ENCODE measurements around the gene KRTAP9-1. TPM values are rescaled to one million over a fixed set of nuclear protein-coding genes. Genes with fewer than 3 reads are reported as not detected.
"Not testable (repeated sequence)": the region's sequence is repeated elsewhere in the genome, so short reads cannot be mapped to it uniquely, and the experiment has no call there.

KRTAP9-1 gene
- total and polyA plus RNA-seq, 2 of the 13 experiments (the other 11 are each of a cell fraction or from before 2014, with no cell fraction given) = not detected

GRCh38 chr17:41237116-41237515 is 47.4 kb downstream of the KRTAP9-1 start:
- in situ Hi-C loops (cut with HindIII; ENCODE audit: extremely low pct_ligation_motif_present, low pct_unique_long_range_greater_than_20kb); H2AFZ ChIP-seq (ENCODE audit: low read length); H3K9me3 ChIP-seq (ENCODE audit: low read length); H3K27me3 ChIP-seq (ENCODE audit: control insufficient read depth in 1 of 2, insufficient read depth in 2 of 2, low read length in 2 of 2); H3K4me2 ChIP-seq (ENCODE audit: low read depth, low read length); H4K20me1 ChIP-seq (ENCODE audit: insufficient read depth, low read length); intact Hi-C loops (cut with micrococcal nuclease; ENCODE audit: unreplicated experiment); H3K4me3 ChIP-seq (replicated peaks in 1 of 3; ENCODE audit: insufficient read depth in 1 of 3, low read depth in 2 of 3, low read length in 3 of 3); H3K9ac ChIP-seq (ENCODE audit: insufficient read depth, low read depth, low read length); FAIRE-seq; POLR2A ChIA-PET; BruUV-seq (replicated peaks); DNase-seq (ENCODE audit: low spot score); H3K36me3 ChIP-seq (replicated peaks in 1 of 2; ENCODE audit: control insufficient read depth in 1 of 2, insufficient read depth in 2 of 2, low read length in 2 of 2); ATAC-seq; H3K27ac ChIP-seq (ENCODE audit: extremely low read length, insufficient read depth, low read length); CTCF ChIA-PET (ENCODE audit: low intra/inter-chr PET ratio, low total read pairs); H3K79me2 ChIP-seq (ENCODE audit: insufficient read depth, low read length); H3K4me1 ChIP-seq (ENCODE audit: insufficient read depth, low read length): not testable (repeated sequence)
- WGBS (ENCODE audit: low lambda C conversion rate) = 0% methylated on average over 4 of the region's 4 CpGs

DNA sequence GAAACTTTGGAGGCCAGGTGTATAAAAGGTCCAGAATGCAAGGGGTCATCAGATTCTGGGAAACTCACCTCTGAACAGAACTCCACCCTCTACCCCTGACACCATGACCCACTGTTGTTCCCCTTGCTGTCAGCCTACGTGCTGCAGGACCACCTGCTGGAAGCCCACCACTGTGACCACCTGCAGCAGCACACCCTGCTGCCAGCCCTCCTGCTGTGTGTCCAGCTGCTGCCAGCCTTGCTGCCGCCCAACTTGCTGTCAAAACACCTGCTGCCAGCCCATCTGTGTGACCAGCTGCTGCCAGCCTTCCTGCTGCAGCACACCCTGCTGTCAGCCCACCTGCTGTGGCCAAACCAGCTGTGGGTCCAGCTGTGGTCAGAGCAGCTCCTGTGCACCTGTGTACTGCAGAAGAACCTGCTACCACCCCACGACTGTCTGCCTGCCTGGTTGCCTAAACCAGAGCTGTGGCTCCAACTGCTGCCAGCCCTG is 48.3 kb downstream of the KRTAP9-1 start, which contains the start of gene KRTAP9-8:
TSS of gene KRTAP9-8 (plus strand) at position 51 of the 489 bp plus-strand sequence. CDS start at position 104, 53 bp downstream.
- H3K9me3 ChIP-seq (ENCODE audit: low read length); H3K4me1 ChIP-seq (ENCODE audit: insufficient read depth, low read length); POLR2A ChIA-PET; H3K9ac ChIP-seq (ENCODE audit: insufficient read depth, low read depth, low read length); H3K36me3 ChIP-seq (replicated peaks in 1 of 2; ENCODE audit: control insufficient read depth in 1 of 2, insufficient read depth in 2 of 2, low read length in 2 of 2); H3K4me3 ChIP-seq (replicated peaks in 1 of 3; ENCODE audit: insufficient read depth in 1 of 3, low read depth in 2 of 3, low read length in 3 of 3); H4K20me1 ChIP-seq (ENCODE audit: insufficient read depth, low read length); H3K27me3 ChIP-seq (ENCODE audit: control insufficient read depth in 1 of 2, insufficient read depth in 2 of 2, low read length in 2 of 2); DNase-seq (ENCODE audit: low spot score); in situ Hi-C loops (cut with HindIII; ENCODE audit: extremely low pct_ligation_motif_present, low pct_unique_long_range_greater_than_20kb); intact Hi-C loops (cut with micrococcal nuclease; ENCODE audit: unreplicated experiment); H3K4me2 ChIP-seq (ENCODE audit: low read depth, low read length); ATAC-seq; H3K79me2 ChIP-seq (ENCODE audit: insufficient read depth, low read length); BruUV-seq (replicated peaks); FAIRE-seq; H3K27ac ChIP-seq (ENCODE audit: extremely low read length, insufficient read depth, low read length); H2AFZ ChIP-seq (ENCODE audit: low read length); CTCF ChIA-PET (ENCODE audit: low intra/inter-chr PET ratio, low total read pairs): not testable (repeated sequence)
- 0% methylated on average over 1 of the region's 3 CpGs for WGBS (ENCODE audit: low lambda C conversion rate)

Small RNAs within 50 kb of the gene (small RNA-seq; reads per million reads assigned to genes)
- gene KRTAP4-17P (ENCODE audit: insufficient read depth in 2 of 3, insufficient read length in 3 of 3, low read depth in 2 of 3, low replicate concordance in 1 of 3) = 0 reads per million in 3 experiments

Other genes with a start within 250 kb of the KRTAP9-1 start
Only the 30 nearest of the 40 such genes appear.
- gene KRTAP1-4, start 159.7 kb upstream of the KRTAP9-1 start, total RNA-seq (2016; rRNA removed; fragmentation: Illumina TruSeq; extraction: Trizol) = not detected in 2 replicates
- not detected in 2 replicates for gene KRTAP1-4, start 159.7 kb upstream of the KRTAP9-1 start, polyA plus RNA-seq (2011; rRNA removed)
- gene KRTAP1-3, start 155.0 kb upstream of the KRTAP9-1 start, total RNA-seq (2016; rRNA removed; fragmentation: Illumina TruSeq; extraction: Trizol) = not detected in 2 replicates
- gene KRTAP1-3, start 155.0 kb upstream of the KRTAP9-1 start, polyA plus RNA-seq (2011; rRNA removed) = not detected in 2 replicates
- not detected in 2 replicates for gene KRTAP1-1, start 148.4 kb upstream of the KRTAP9-1 start, total RNA-seq (2016; rRNA removed; fragmentation: Illumina TruSeq; extraction: Trizol)
- gene KRTAP1-1, start 148.4 kb upstream of the KRTAP9-1 start, polyA plus RNA-seq (2011; rRNA removed) = not detected in 2 replicates
- gene KRTAP2-1, start 142.6 kb upstream of the KRTAP9-1 start, total RNA-seq (2016; rRNA removed; fragmentation: Illumina TruSeq; extraction: Trizol) = not detected in 2 replicates
- not detected in 2 replicates for gene KRTAP2-1, start 142.6 kb upstream of the KRTAP9-1 start, polyA plus RNA-seq (2011; rRNA removed)
- not detected in 2 replicates for gene KRTAP2-2, start 134.7 kb upstream of the KRTAP9-1 start, total RNA-seq (2016; rRNA removed; fragmentation: Illumina TruSeq; extraction: Trizol)
- not detected in 2 replicates for gene KRTAP2-2, start 134.7 kb upstream of the KRTAP9-1 start, polyA plus RNA-seq (2011; rRNA removed)
- not detected in 2 replicates for gene KRTAP2-3, start 129.8 kb upstream of the KRTAP9-1 start, total RNA-seq (2016; rRNA removed; fragmentation: Illumina TruSeq; extraction: Trizol)
- gene KRTAP2-3, start 129.8 kb upstream of the KRTAP9-1 start, polyA plus RNA-seq (2011; rRNA removed) = 0.24 and 0.25 TPM in 2 replicates
- not detected in 2 replicates for gene KRTAP2-4, start 124.0 kb upstream of the KRTAP9-1 start, total RNA-seq (2016; rRNA removed; fragmentation: Illumina TruSeq; extraction: Trizol)
- gene KRTAP2-4, start 124.0 kb upstream of the KRTAP9-1 start, polyA plus RNA-seq (2011; rRNA removed) = not detected in 2 replicates
- not detected in 2 replicates for gene KRTAP4-7, start 105.7 kb upstream of the KRTAP9-1 start, total RNA-seq (2016; rRNA removed; fragmentation: Illumina TruSeq; extraction: Trizol)
- not detected in 2 replicates for gene KRTAP4-7, start 105.7 kb upstream of the KRTAP9-1 start, polyA plus RNA-seq (2011; rRNA removed)
- not detected in 2 replicates for gene KRTAP4-8, start 91.7 kb upstream of the KRTAP9-1 start, total RNA-seq (2016; rRNA removed; fragmentation: Illumina TruSeq; extraction: Trizol)
- not detected in 2 replicates for gene KRTAP4-8, start 91.7 kb upstream of the KRTAP9-1 start, polyA plus RNA-seq (2011; rRNA removed)
- not detected in 2 replicates for gene KRTAP4-16, start 87.7 kb upstream of the KRTAP9-1 start, total RNA-seq (2016; rRNA removed; fragmentation: Illumina TruSeq; extraction: Trizol)
- not detected in 2 replicates for gene KRTAP4-16, start 87.7 kb upstream of the KRTAP9-1 start, polyA plus RNA-seq (2011; rRNA removed)
- gene KRTAP4-9, start 84.5 kb upstream of the KRTAP9-1 start, total RNA-seq (2016; rRNA removed; fragmentation: Illumina TruSeq; extraction: Trizol) = not detected in 2 replicates
- gene KRTAP4-9, start 84.5 kb upstream of the KRTAP9-1 start, polyA plus RNA-seq (2011; rRNA removed) = not detected in 2 replicates
- gene KRTAP4-11, start 71.5 kb upstream of the KRTAP9-1 start, total RNA-seq (2016; rRNA removed; fragmentation: Illumina TruSeq; extraction: Trizol) = not detected in 2 replicates
- gene KRTAP4-11, start 71.5 kb upstream of the KRTAP9-1 start, polyA plus RNA-seq (2011; rRNA removed) = not detected in 2 replicates
- not detected in 2 replicates for gene KRTAP4-12, start 65.7 kb upstream of the KRTAP9-1 start, total RNA-seq (2016; rRNA removed; fragmentation: Illumina TruSeq; extraction: Trizol)
- not detected in 2 replicates for gene KRTAP4-12, start 65.7 kb upstream of the KRTAP9-1 start, polyA plus RNA-seq (2011; rRNA removed)
- not detected in 2 replicates for gene KRTAP4-6, start 49.3 kb upstream of the KRTAP9-1 start, total RNA-seq (2016; rRNA removed; fragmentation: Illumina TruSeq; extraction: Trizol)
- gene KRTAP4-6, start 49.3 kb upstream of the KRTAP9-1 start, polyA plus RNA-seq (2011; rRNA removed) = not detected in 2 replicates
- gene KRTAP4-5, start 40.1 kb upstream of the KRTAP9-1 start, total RNA-seq (2016; rRNA removed; fragmentation: Illumina TruSeq; extraction: Trizol) = not detected in 2 replicates
- gene KRTAP4-5, start 40.1 kb upstream of the KRTAP9-1 start, polyA plus RNA-seq (2011; rRNA removed) = not detected in 2 replicates
- gene KRTAP4-4, start 29.1 kb upstream of the KRTAP9-1 start, total RNA-seq (2016; rRNA removed; fragmentation: Illumina TruSeq; extraction: Trizol) = not detected in 2 replicates
- gene KRTAP4-4, start 29.1 kb upstream of the KRTAP9-1 start, polyA plus RNA-seq (2011; rRNA removed) = not detected in 2 replicates
- gene KRTAP4-3, start 21.7 kb upstream of the KRTAP9-1 start, total RNA-seq (2016; rRNA removed; fragmentation: Illumina TruSeq; extraction: Trizol) = not detected in 2 replicates
- not detected in 2 replicates for gene KRTAP4-3, start 21.7 kb upstream of the KRTAP9-1 start, polyA plus RNA-seq (2011; rRNA removed)
- not detected in 2 replicates for gene KRTAP4-2, start 11.7 kb upstream of the KRTAP9-1 start, total RNA-seq (2016; rRNA removed; fragmentation: Illumina TruSeq; extraction: Trizol)
- gene KRTAP4-2, start 11.7 kb upstream of the KRTAP9-1 start, polyA plus RNA-seq (2011; rRNA removed) = not detected in 2 replicates
- not detected in 2 replicates for gene KRTAP4-1, start 5.0 kb upstream of the KRTAP9-1 start, total RNA-seq (2016; rRNA removed; fragmentation: Illumina TruSeq; extraction: Trizol)
- not detected in 2 replicates for gene KRTAP4-1, start 5.0 kb upstream of the KRTAP9-1 start, polyA plus RNA-seq (2011; rRNA removed)
- not detected in 2 replicates for gene KRTAP9-2, start 36.8 kb downstream of the KRTAP9-1 start, total RNA-seq (2016; rRNA removed; fragmentation: Illumina TruSeq; extraction: Trizol)
- not detected in 2 replicates for gene KRTAP9-2, start 36.8 kb downstream of the KRTAP9-1 start, polyA plus RNA-seq (2011; rRNA removed)
- not detected in 2 replicates for gene KRTAP9-3, start 42.6 kb downstream of the KRTAP9-1 start, total RNA-seq (2016; rRNA removed; fragmentation: Illumina TruSeq; extraction: Trizol)
- not detected in 2 replicates for gene KRTAP9-3, start 42.6 kb downstream of the KRTAP9-1 start, polyA plus RNA-seq (2011; rRNA removed)
- not detected in 2 replicates for gene KRTAP9-8, start 48.1 kb downstream of the KRTAP9-1 start, total RNA-seq (2016; rRNA removed; fragmentation: Illumina TruSeq; extraction: Trizol)
- not detected in 2 replicates for gene KRTAP9-8, start 48.1 kb downstream of the KRTAP9-1 start, polyA plus RNA-seq (2011; rRNA removed)
- not detected in 2 replicates for gene KRTAP9-4, start 59.8 kb downstream of the KRTAP9-1 start, total RNA-seq (2016; rRNA removed; fragmentation: Illumina TruSeq; extraction: Trizol)
- gene KRTAP9-4, start 59.8 kb downstream of the KRTAP9-1 start, polyA plus RNA-seq (2011; rRNA removed) = not detected in 2 replicates
- not detected in 2 replicates for gene KRTAP9-9, start 65.5 kb downstream of the KRTAP9-1 start, total RNA-seq (2016; rRNA removed; fragmentation: Illumina TruSeq; extraction: Trizol)
- not detected in 2 replicates for gene KRTAP9-9, start 65.5 kb downstream of the KRTAP9-1 start, polyA plus RNA-seq (2011; rRNA removed)
- gene KRTAP9-6, start 75.5 kb downstream of the KRTAP9-1 start, total RNA-seq (2016; rRNA removed; fragmentation: Illumina TruSeq; extraction: Trizol) = not detected in 2 replicates
- gene KRTAP9-6, start 75.5 kb downstream of the KRTAP9-1 start, polyA plus RNA-seq (2011; rRNA removed) = not detected in 2 replicates
- not detected in 2 replicates for gene KRTAP9-7, start 85.8 kb downstream of the KRTAP9-1 start, total RNA-seq (2016; rRNA removed; fragmentation: Illumina TruSeq; extraction: Trizol)
- not detected in 2 replicates for gene KRTAP9-7, start 85.8 kb downstream of the KRTAP9-1 start, polyA plus RNA-seq (2011; rRNA removed)
- not detected in 2 replicates for gene KRTAP29-1, start 113.0 kb downstream of the KRTAP9-1 start, total RNA-seq (2016; rRNA removed; fragmentation: Illumina TruSeq; extraction: Trizol)
- not detected in 2 replicates for gene KRTAP29-1, start 113.0 kb downstream of the KRTAP9-1 start, polyA plus RNA-seq (2011; rRNA removed)
- not detected in 2 replicates for gene KRTAP16-1, start 119.4 kb downstream of the KRTAP9-1 start, total RNA-seq (2016; rRNA removed; fragmentation: Illumina TruSeq; extraction: Trizol)
- gene KRTAP16-1, start 119.4 kb downstream of the KRTAP9-1 start, polyA plus RNA-seq (2011; rRNA removed) = not detected in 2 replicates
- gene KRTAP17-1, start 125.8 kb downstream of the KRTAP9-1 start, total RNA-seq (2016; rRNA removed; fragmentation: Illumina TruSeq; extraction: Trizol) = not detected in 2 replicates
- not detected in 2 replicates for gene KRTAP17-1, start 125.8 kb downstream of the KRTAP9-1 start, polyA plus RNA-seq (2011; rRNA removed)
- not detected in 2 replicates for gene KRT33A, start 160.9 kb downstream of the KRTAP9-1 start, total RNA-seq (2016; rRNA removed; fragmentation: Illumina TruSeq; extraction: Trizol)
- gene KRT33A, start 160.9 kb downstream of the KRTAP9-1 start, polyA plus RNA-seq (2011; rRNA removed) = not detected in 2 replicates